Measurements from ENCODE around the gene KCNN3.

GRCh38 chr1:154798645-154799044 lies 71.4 kb downstream of the KCNN3 start:
- TF ChIP-seq CTCF (IDR thresholded peaks at IDR 0.05 in 8 of 11, conservative IDR thresholded peaks at IDR 0.05 in 3 of 11) (no peak), POLR2AphosphoS5 (IDR thresholded peaks at IDR 0.05) (no peak)
